GM12873 (cell line): Measurements from ENCODE around the gene CADM2.

Source experiments
- CTCF ChIP-seq: IDR thresholded peaks from 2 replicates; pipeline ENCODE4 v1.5.1; 2012; ENCODE audit warnings: low read depth, mild to moderate bottlenecking, moderate library complexity, low read length, control low read depth; ENCODE audit not compliant: insufficient read depth; ENCODE audit errors: missing control alignments

CADM2 gene

GRCh38 chr3:84958495-84959469, at the start of gene CADM2:
Gene CADM2 (plus strand): TSS chr3:84958989.
- peak; percentile 10 for TF ChIP-seq CTCF

GRCh38 chr3:84922682-84923081, 36.1 kb upstream of the CADM2 start:
- no peak for TF ChIP-seq CTCF

- TF ChIP-seq CTCF = no peak
Observed at GRCh38 chr3:84925571-84925970, 33.2 kb upstream of the CADM2 start.

- peak; percentile 23 for TF ChIP-seq CTCF
Observed at GRCh38 chr3:84943379-84943778, 15.4 kb upstream of the CADM2 start.

GRCh38 chr3:84946240-84946639, 12.5 kb upstream of the CADM2 start:
- no peak for TF ChIP-seq CTCF

GRCh38 chr3:84959470-84960271, 882 bp downstream of the CADM2 start:
- TF ChIP-seq CTCF = no peak

GRCh38 chr3:84960581-84960980, 1.8 kb downstream of the CADM2 start:
- no peak for TF ChIP-seq CTCF
